ENCODE data around the gene FAM227A. TPM values are rescaled to one million over a fixed set of nuclear protein-coding genes. Genes with fewer than 3 reads are reported as not detected.
A peak's percentile ranks its signal among the peaks of the same experiment; 100 is the strongest.

FAM227A gene
- total and polyA plus RNA-seq, 2 of the 8 experiments (the other 6 are each of a cell fraction or from before 2014, with no cell fraction given), result 2.1 to 3.9 TPM

DNA sequence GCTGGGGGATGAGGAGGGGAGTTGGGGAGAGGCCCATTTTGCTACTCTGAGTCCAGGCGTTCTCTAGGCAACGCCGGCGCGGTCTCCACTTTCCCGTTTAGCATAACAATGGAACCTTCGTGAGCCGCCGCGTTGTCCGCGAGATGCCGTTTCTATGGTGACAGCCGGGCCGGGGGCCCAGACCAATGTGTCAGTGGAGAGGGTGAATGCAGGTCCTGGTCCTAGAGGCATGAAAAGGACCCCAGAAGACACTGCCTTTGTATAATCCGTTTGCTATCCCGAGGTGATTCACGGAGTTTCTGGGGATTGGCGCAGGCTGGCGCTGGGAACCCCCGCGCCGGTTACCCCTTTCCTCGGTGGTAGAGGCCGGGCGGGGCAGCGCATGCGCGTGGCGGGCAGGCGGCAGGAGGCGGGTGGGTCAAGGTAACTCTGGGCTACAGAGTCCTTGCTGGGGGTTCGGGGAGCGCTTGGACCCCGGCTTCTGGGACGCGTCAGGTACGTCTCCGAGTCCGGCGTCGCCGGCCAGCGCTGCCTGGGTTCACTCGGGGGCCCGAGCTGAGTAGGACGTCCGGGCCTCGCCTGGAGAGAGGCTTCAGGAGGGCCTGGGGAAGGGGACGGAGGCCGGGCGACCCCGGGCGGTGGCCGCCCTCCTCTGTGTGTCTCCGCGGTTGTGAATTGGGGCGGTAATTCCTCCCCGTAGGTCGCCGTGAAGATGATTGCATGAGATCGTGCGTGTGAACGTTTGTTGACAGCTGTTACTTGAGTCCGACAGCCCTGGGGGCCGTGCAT, at the start of gene FAM227A, which contains the start of gene CBY1 (continued):
- TF ChIP-seq KDM4A (IDR thresholded peaks at IDR 0.05; ENCODE audit: low read depth, low read length, severe bottlenecking), result peak; percentile 40
- TF ChIP-seq FOSL1 (IDR thresholded peaks at IDR 0.05; ENCODE audit: insufficient read depth, low read depth, low read length), result no peak
